Upper lobe of left lung (tissue), 6 donors: ENCODE measurements around the gene SORBS1. TPM values are rescaled to one million over a fixed set of nuclear protein-coding genes. Genes with fewer than 3 reads are reported as not detected.

Experiments used
- ATAC-seq, 2 donors: fragments of 200-7000 bp; cut with Tn5 transposase; one replicate each; pipeline ENCODE4 v1.9.1; 2022; ENCODE audit warnings: mild to moderate bottlenecking in 2 of 2, moderate library complexity in 2 of 2; ENCODE audit not compliant: low FRiP score in 2 of 2
- DNase-seq, 2 donors: peaks; one replicate each; pipeline ENCODE4 v3.0.0-alpha.2; 2019 to 2020
- H3K27ac ChIP-seq, 4 donors: fragments of 200-600 bp; sonication (generic); one replicate each; pipeline ENCODE4 v1.5.1; 2016 to 2019
- H3K27me3 ChIP-seq, 4 donors: fragments of 200-600 bp; sonication (generic); one replicate each; pipeline ENCODE4 v1.5.1; 2017 to 2019
- H3K36me3 ChIP-seq, 4 donors: fragments of 200-600 bp; sonication (generic); one replicate each; pipeline ENCODE4 v1.5.1; 2016 to 2019
- H3K4me1 ChIP-seq, 4 donors: fragments of 200-600 bp; sonication (generic); one replicate each; pipeline ENCODE4 v1.5.1; 2018 to 2019
- H3K4me3 ChIP-seq, 4 donors: fragments of 200-600 bp; sonication (generic); one replicate each; pipeline ENCODE4 v1.5.1; 2017 to 2019; ENCODE audit warnings: mild to moderate bottlenecking in 2 of 4, moderate library complexity in 1 of 4
- H3K9me3 ChIP-seq, 4 donors: fragments of 200-600 bp; sonication (generic); one replicate each; pipeline ENCODE4 v1.5.1; 2018 to 2019
- CTCF ChIP-seq, 6 experiments: fragments of 450-650 bp in 4 of 6; fragments of 200-600 bp in 2 of 6; sonication (generic) in 2 of 6; IDR thresholded peaks; one replicate each; pipeline ENCODE4 v1.5.1; 2016 to 2019; ENCODE audit warnings: antibody characterized with exemption in 6 of 6
- EP300 ChIP-seq, 4 donors: sonication (generic); formaldehyde crosslinking; IDR thresholded peaks; one replicate each; pipeline ENCODE4 v1.5.1; 2017; ENCODE audit warnings: antibody characterized with exemption in 4 of 4, control low read depth in 2 of 4
- POLR2A ChIP-seq, 4 donors: fragments of 450-650 bp; IDR thresholded peaks; one replicate each; pipeline ENCODE4 v1.5.1; 2016 to 2017; ENCODE audit warnings: antibody characterized with exemption in 4 of 4, mild to moderate bottlenecking in 2 of 4
- POLR2AphosphoS5 ChIP-seq, 2 donors: sonication (generic); formaldehyde crosslinking; IDR thresholded peaks; one replicate each; pipeline ENCODE4 v1.5.1; 2017; ENCODE audit warnings: antibody characterized with exemption in 2 of 2
- WGBS, 2 donors: methylation state at CpG; one replicate each; pipeline ENCODE4 v1.1.5; 2017 to 2018; 5-methylcytosine and 5-hydroxymethylcytosine counted together
- total RNA-seq, 6 donors: library from RNA; depleted of rRNA in 4 of 6; stranded (reverse); fragments of >200 nt in 4 of 6; gene quantifications; one replicate each; pipeline versions ENCODE4 v1.1.0 to v1.2.1, GENCODE V29; 2016 to 2021
- donor health status: DM: no; HTN: no; CAD: no; lungs with moderate emphysema.
- donor health status: DM: no; HTN: yes; CAD: no; lungs with severe emphysema.

The SORBS1 gene
- total RNA-seq, 6 donors from 2014 or later, result 45.8 to 116 (median 71.7) TPM

- Histone ChIP-seq H3K36me3 (no peaks in the 10 kb centered on the region), H3K4me3 (peak overlapping the region in 3 of 4 donors; percentile 62 to 94 (median 90)), H3K4me1 (peaks cover 34 to 49% (median 47%) of the 10 kb centered on the region in 4 donors), H3K9me3 (no peaks in the 10 kb centered on the region), H3K27ac (peak overlapping the region in 3 of 4 donors; percentile 93 to 98 (median 94)), H3K27me3 (no peaks in the 10 kb centered on the region)
- ATAC-seq (no peak), DNase-seq (no peak)
- WGBS, 2 donors, result 21 to 42% methylated on average over 1 of the region's 1 CpG
- TF ChIP-seq POLR2AphosphoS5 (IDR thresholded peaks at IDR 0.05), result no peak
- no peak for TF ChIP-seq POLR2A (IDR thresholded peaks at IDR 0.05)
- TF ChIP-seq CTCF (IDR thresholded peaks at IDR 0.05), result no peak
- no peak for TF ChIP-seq EP300 (IDR thresholded peaks at IDR 0.05)
These were observed 272.9 kb downstream of the SORBS1 start for GRCh38 chr10:95288303-95288702.

- DNase-seq (no peak), ATAC-seq (no peak)
- TF ChIP-seq CTCF (IDR thresholded peaks at IDR 0.05), result no peak
- peak in 1 of 4 donors; percentile 34 for TF ChIP-seq EP300 (IDR thresholded peaks at IDR 0.05)
- peak in 1 of 2 donors; percentile 35 for TF ChIP-seq POLR2AphosphoS5 (IDR thresholded peaks at IDR 0.05)
- 33 to 69% methylated on average over 3 of the region's 3 CpGs for WGBS, 2 donors
- Histone ChIP-seq H3K9me3 (no peaks in the 10 kb centered on the region), H3K27me3 (no peaks in the 10 kb centered on the region), H3K4me1 (peaks cover 34 to 49% (median 47%) of the 10 kb centered on the region in 4 donors), H3K27ac (peak overlapping the region; percentile 35 to 98 (median 94)), H3K36me3 (peaks cover 0 to 3% (median 0%) of the 10 kb centered on the region in 4 donors), H3K4me3 (peak overlapping the region in 1 of 4 donors; percentile 90)
These were observed 273.9 kb downstream of the SORBS1 start for GRCh38 chr10:95287281-95287680.

GRCh38 chr10:95286707-95287106 lies 274.5 kb downstream of the SORBS1 start:
- peak overlapping the region in 1 of 4 donors; percentile 90 for H3K4me3 ChIP-seq
- peak overlapping the region; percentile 35 to 98 (median 94) for H3K27ac ChIP-seq
- no peak for DNase-seq
- no peak for ATAC-seq
- TF ChIP-seq POLR2A (IDR thresholded peaks at IDR 0.05), result no peak
- no peaks in the 10 kb centered on the region for H3K27me3 ChIP-seq
- 0 to 55% methylated on average over 1 of the region's 1 CpG for WGBS, 2 donors
- H3K9me3 ChIP-seq, result no peaks in the 10 kb centered on the region
- H3K36me3 ChIP-seq, result peaks cover 0 to 4% (median 0%) of the 10 kb centered on the region in 4 donors
- H3K4me1 ChIP-seq, result peaks cover 34 to 49% (median 47%) of the 10 kb centered on the region in 4 donors

GRCh38 chr10:95285556-95285955 lies 275.6 kb downstream of the SORBS1 start:
- WGBS, 2 donors, result 84 to 91% methylated on average over 2 of the region's 2 CpGs
- Histone ChIP-seq H3K27ac (peak overlapping the region in 1 of 4 donors; percentile 94), H3K27me3 (no peaks in the 10 kb centered on the region), H3K4me1 (peaks cover 34 to 57% (median 50%) of the 10 kb centered on the region in 4 donors), H3K36me3 (peaks cover 0 to 4% (median 0%) of the 10 kb centered on the region in 4 donors), H3K4me3 (no peak overlapping the region), H3K9me3 (no peaks in the 10 kb centered on the region)
- ATAC-seq (no peak), DNase-seq (no peak)
- TF ChIP-seq EP300 (IDR thresholded peaks at IDR 0.05), result no peak

GRCh38 chr10:95284807-95285206 lies 276.4 kb downstream of the SORBS1 start:
- Histone ChIP-seq H3K27me3 (no peaks in the 10 kb centered on the region), H3K4me1 (peaks cover 32 to 64% (median 52%) of the 10 kb centered on the region in 4 donors), H3K9me3 (no peaks in the 10 kb centered on the region), H3K36me3 (peaks cover 0 to 4% (median 0%) of the 10 kb centered on the region in 4 donors), H3K27ac (peak overlapping the region in 2 of 4 donors; percentile 36 to 94), H3K4me3 (no peak overlapping the region)
- 78 to 84% methylated on average over 3 of the region's 3 CpGs for WGBS, 2 donors
- ATAC-seq (no peak), DNase-seq (no peak)
- no peak for TF ChIP-seq POLR2A (IDR thresholded peaks at IDR 0.05)
- TF ChIP-seq POLR2AphosphoS5 (IDR thresholded peaks at IDR 0.05), result no peak
- TF ChIP-seq CTCF (IDR thresholded peaks at IDR 0.05), result no peak
- TF ChIP-seq EP300 (IDR thresholded peaks at IDR 0.05), result no peak

GRCh38 chr10:95282107-95282506 lies 279.1 kb downstream of the SORBS1 start:
- Histone ChIP-seq H3K27ac (peak overlapping the region in 1 of 4 donors; percentile 89), H3K4me3 (no peak overlapping the region), H3K27me3 (no peaks in the 10 kb centered on the region), H3K9me3 (no peaks in the 10 kb centered on the region), H3K4me1 (peaks cover 31 to 75% (median 60%) of the 10 kb centered on the region in 4 donors), H3K36me3 (peaks cover 0 to 4% (median 0%) of the 10 kb centered on the region in 4 donors)
- 87 to 92% methylated on average over 3 of the region's 3 CpGs for WGBS, 2 donors
- TF ChIP-seq CTCF (IDR thresholded peaks at IDR 0.05) (no peak), POLR2AphosphoS5 (IDR thresholded peaks at IDR 0.05) (no peak), POLR2A (IDR thresholded peaks at IDR 0.05) (no peak), EP300 (IDR thresholded peaks at IDR 0.05) (no peak)
- DNase-seq (no peak), ATAC-seq (no peak)
